Left lobe of liver (tissue), 2 donors: ENCODE measurements around the gene MYOC. TPM values are rescaled to one million over a fixed set of nuclear protein-coding genes. Genes with fewer than 3 reads are reported as not detected.
"Not testable (repeated sequence)": the region's sequence is repeated elsewhere in the genome, so short reads cannot be mapped to it uniquely, and the experiment has no call there.

Experiments used
- ATAC-seq: fragments of 200-7000 bp; cut with Tn5 transposase; one replicate; pipeline ENCODE4 v1.9.1; 2020; ENCODE audit warnings: mild to moderate bottlenecking, moderate library complexity
- DNase-seq: peaks from one replicate; pipeline ENCODE4 v3.0.0-alpha.2; 2020; ENCODE audit warnings: low spot score
- total RNA-seq: library from RNA; stranded (reverse); gene quantifications from one replicate; pipeline ENCODE4 v1.2.1, GENCODE V29; 2021
- donor health status: DM: no; HTN: no; CAD: no; lungs with moderate emphysema.
- donor health status: DM: no; HTN: yes; CAD: no.

Gene MYOC
- total RNA-seq, 1 donor from 2014 or later: not detected

- ATAC-seq (peak; percentile 83), DNase-seq (peak; percentile 74)
Measured at GRCh38 chr1:171654201-171654941, 1.9 kb upstream of the MYOC start.

GRCh38 chr1:171653796-171654195 is 1.3 kb upstream of the MYOC start:
- ATAC-seq: peak; percentile 77
- peak; percentile 53 for DNase-seq

GRCh38 chr1:171646249-171646560 is 6.3 kb downstream of the MYOC start:
- ATAC-seq: no peak
- no peak for DNase-seq

GRCh38 chr1:171645553-171646248 is 6.8 kb downstream of the MYOC start:
- DNase-seq (peak; percentile 87), ATAC-seq (peak; percentile 81)

- ATAC-seq (peak; percentile 92), DNase-seq (peak; percentile 86)
Measured at GRCh38 chr1:171644805-171645483, 7.5 kb downstream of the MYOC start.

- no peak for ATAC-seq
- DNase-seq: no peak
Measured at GRCh38 chr1:171643156-171643555, 9.3 kb downstream of the MYOC start.

GRCh38 chr1:171642197-171642596 is 10.3 kb downstream of the MYOC start:
- ATAC-seq (no peak), DNase-seq (no peak)

- ATAC-seq (no peak), DNase-seq (no peak)
Measured at GRCh38 chr1:171641076-171641864, 11.2 kb downstream of the MYOC start.

- ATAC-seq (no peak), DNase-seq (no peak)
Measured at GRCh38 chr1:171640225-171640624, 12.3 kb downstream of the MYOC start.

GRCh38 chr1:171637928-171638576 is 14.4 kb downstream of the MYOC start:
- DNase-seq: no peak
- no peak for ATAC-seq

GRCh38 chr1:171636141-171636540 is 16.3 kb downstream of the MYOC start:
- no peak for ATAC-seq
- no peak for DNase-seq

- ATAC-seq (no peak), DNase-seq (no peak)
Measured at GRCh38 chr1:171635661-171636060, 16.8 kb downstream of the MYOC start.

GRCh38 chr1:171628225-171628624 is 24.3 kb downstream of the MYOC start:
- no peak for ATAC-seq

GRCh38 chr1:171627020-171627419 is 25.5 kb downstream of the MYOC start:
- no peak for DNase-seq
- no peak for ATAC-seq

More at GRCh38 chr1:171628225-171628624, 24.3 kb downstream of the MYOC start:
- DNase-seq: no peak

GRCh38 chr1:171625225-171625624 is 27.3 kb downstream of the MYOC start:
- no peak for ATAC-seq

GRCh38 chr1:171623651-171624331 is 28.7 kb downstream of the MYOC start:
- ATAC-seq: no peak
- DNase-seq: no peak

More at GRCh38 chr1:171625225-171625624, 27.3 kb downstream of the MYOC start:
- DNase-seq: no peak

GRCh38 chr1:171622152-171622462 is 30.4 kb downstream of the MYOC start, which contains the start of gene MYOCOS:
Gene MYOCOS, plus strand, starts transcription at chr1:171622243. Its CDS starts 1,641 bp downstream, at chr1:171623884.
- ATAC-seq: no peak
- DNase-seq: no peak

- DNase-seq (no peak), ATAC-seq (no peak)
Measured at GRCh38 chr1:171616586-171616985, 35.9 kb downstream of the MYOC start.

GRCh38 chr1:171615122-171615906 is 37.2 kb downstream of the MYOC start:
- not testable (repeated sequence) for ATAC-seq, DNase-seq
